Peyer's patch (tissue), 4 donors: ENCODE measurements around the gene METTL4. TPM values are rescaled to one million over a fixed set of nuclear protein-coding genes. Genes with fewer than 3 reads are reported as not detected.
A peak's percentile ranks its signal among the peaks of the same experiment; 100 is the strongest.
"Not testable (repeated sequence)": the region's sequence is repeated elsewhere in the genome, so short reads cannot be mapped to it uniquely, and the experiment has no call there.

ENCODE experiments used
- DNase-seq, 3 donors: peaks; one replicate each; pipeline ENCODE4 v3.0.0-alpha.2; 2017 to 2019
- H3K27ac ChIP-seq, 4 donors: fragments of 200-600 bp; sonication (generic); one replicate each; pipeline ENCODE4 v1.5.1; 2016 to 2019
- H3K27me3 ChIP-seq, 2 donors: fragments of 200-600 bp; sonication (generic); one replicate each; pipeline ENCODE4 v1.5.1; 2019
- H3K36me3 ChIP-seq, 3 donors: fragments of 200-600 bp; sonication (generic); one replicate each; pipeline ENCODE4 v1.5.1; 2016 to 2019
- H3K4me1 ChIP-seq, 4 donors: fragments of 200-600 bp; sonication (generic); one replicate each; pipeline ENCODE4 v1.5.1; 2016 to 2019
- H3K4me3 ChIP-seq, 4 donors: fragments of 200-600 bp; sonication (generic); 1 replicate in 3 of 4; 2 replicates in 1 of 4; pipeline ENCODE4 v1.5.1; 2016 to 2019; ENCODE audit warnings: mild to moderate bottlenecking in 1 of 4
- H3K9me3 ChIP-seq, 4 donors: fragments of 200-600 bp; sonication (generic); one replicate each; pipeline ENCODE4 v1.5.1; 2016 to 2019; ENCODE audit warnings: mild to moderate bottlenecking in 1 of 4
- CTCF ChIP-seq, 6 experiments: fragments of 450-650 bp in 4 of 6; fragments of 200-600 bp in 2 of 6; sonication (generic) in 1 of 6; IDR thresholded peaks; one replicate each; pipeline ENCODE4 v1.5.1; 2017 to 2019; ENCODE audit warnings: antibody characterized with exemption in 6 of 6, mild to moderate bottlenecking in 3 of 6, moderate library complexity in 1 of 6
- POLR2A ChIP-seq, 2 donors: fragments of 450-650 bp; IDR thresholded peaks; one replicate each; pipeline ENCODE4 v1.5.1; 2017; ENCODE audit warnings: antibody characterized with exemption in 2 of 2, mild to moderate bottlenecking in 2 of 2, moderate library complexity in 2 of 2
- total RNA-seq, 4 donors: library from RNA; depleted of rRNA; stranded (reverse); fragments of >200 nt; gene quantifications; one replicate each; pipeline ENCODE4 v1.1.0, GENCODE V29; 2016

METTL4 gene
- total RNA-seq, 4 donors from 2014 or later = 7.9 to 12.4 (median 9.0) TPM

- Histone ChIP-seq H3K27ac (no peak overlapping the region), H3K4me3 (no peak overlapping the region), H3K27me3 (no peaks in the 10 kb centered on the region), H3K36me3 (peaks cover 0 to 19% (median 0%) of the 10 kb centered on the region in 3 donors), H3K9me3 (no peaks in the 10 kb centered on the region), H3K4me1 (no peaks in the 10 kb centered on the region)
- TF ChIP-seq POLR2A (IDR thresholded peaks at IDR 0.05) = no peak
- no peak for TF ChIP-seq CTCF (IDR thresholded peaks at IDR 0.05)
- no peak for DNase-seq
Observed at GRCh38 chr18:2549462-2549861, 21.8 kb downstream of the METTL4 start.

- Histone ChIP-seq H3K36me3 (peaks cover 0 to 12% (median 0%) of the 10 kb centered on the region in 3 donors), H3K4me1 (no peaks in the 10 kb centered on the region), H3K27me3 (no peaks in the 10 kb centered on the region), H3K27ac (no peak overlapping the region), H3K4me3 (no peak overlapping the region), H3K9me3 (no peaks in the 10 kb centered on the region)
- DNase-seq = no peak
- TF ChIP-seq CTCF (IDR thresholded peaks at IDR 0.05) = peak; percentile 39 to 66 (median 62)
- TF ChIP-seq POLR2A (IDR thresholded peaks at IDR 0.05) = no peak
Observed at GRCh38 chr18:2547477-2548087, 23.7 kb downstream of the METTL4 start.

GRCh38 chr18:2545155-2545554 is 26.1 kb downstream of the METTL4 start:
- no peaks in the 10 kb centered on the region for H3K27me3 ChIP-seq
- no peaks in the 10 kb centered on the region for H3K4me1 ChIP-seq
- H3K4me3 ChIP-seq = no peak overlapping the region
- H3K36me3 ChIP-seq = peaks cover 0 to 3% (median 0%) of the 10 kb centered on the region in 3 donors
- no peak overlapping the region for H3K27ac ChIP-seq
- no peak for TF ChIP-seq POLR2A (IDR thresholded peaks at IDR 0.05)
- no peak for TF ChIP-seq CTCF (IDR thresholded peaks at IDR 0.05)
- DNase-seq = no peak
- no peaks in the 10 kb centered on the region for H3K9me3 ChIP-seq

- H3K4me1 ChIP-seq, DNase-seq, H3K36me3 ChIP-seq, H3K27me3 ChIP-seq, H3K9me3 ChIP-seq, H3K4me3 ChIP-seq, H3K27ac ChIP-seq: not testable (repeated sequence)
- peak in 5 of 6 experiments; percentile 51 to 65 (median 62) for TF ChIP-seq CTCF (IDR thresholded peaks at IDR 0.05)
Observed at GRCh38 chr18:2541925-2542563, 29.3 kb downstream of the METTL4 start.

- Histone ChIP-seq H3K9me3 (no peaks in the 10 kb centered on the region), H3K27ac (no peak overlapping the region), H3K36me3 (no peaks in the 10 kb centered on the region), H3K27me3 (no peaks in the 10 kb centered on the region), H3K4me3 (no peak overlapping the region), H3K4me1 (no peaks in the 10 kb centered on the region)
- DNase-seq = no peak
- TF ChIP-seq CTCF (IDR thresholded peaks at IDR 0.05) = no peak
- TF ChIP-seq POLR2A (IDR thresholded peaks at IDR 0.05) = no peak
Observed at GRCh38 chr18:2540575-2540974, 30.7 kb downstream of the METTL4 start.
